HG02763 (cell line): Measurements from ENCODE around the gene SCLY.
"Not testable (repeated sequence)": the region's sequence is repeated elsewhere in the genome, so short reads cannot be mapped to it uniquely, and the experiment has no call there.

Experiments used
- ATAC-seq: cut with Tn5 transposase; IDR thresholded peaks from one replicate; pipeline ENCODE4 v1.9.1; 2021; ENCODE audit warnings: mild to moderate bottlenecking, moderate library complexity; ENCODE audit not compliant: unreplicated experiment

The SCLY gene

GRCh38 chr2:238039985-238040384 lies 20.8 kb upstream of the SCLY start:
- no peak for ATAC-seq

- no peak for ATAC-seq
These were observed 19.9 kb upstream of the SCLY start for GRCh38 chr2:238040918-238041317.

GRCh38 chr2:238042090-238042489 lies 18.7 kb upstream of the SCLY start:
- no peak for ATAC-seq

GRCh38 chr2:238042849-238043584 lies 17.8 kb upstream of the SCLY start:
- ATAC-seq, result no peak

- ATAC-seq, result no peak
These were observed 16.9 kb upstream of the SCLY start for GRCh38 chr2:238043851-238044250.

- no peak for ATAC-seq
These were observed 15.2 kb upstream of the SCLY start for GRCh38 chr2:238045575-238045974.

GRCh38 chr2:238046725-238047270 lies 14.0 kb upstream of the SCLY start:
- no peak for ATAC-seq

- ATAC-seq, result no peak
These were observed 7.5 kb upstream of the SCLY start for GRCh38 chr2:238053191-238053776.

GRCh38 chr2:238055841-238056240 lies 5.0 kb upstream of the SCLY start:
- no peak for ATAC-seq

GRCh38 chr2:238057696-238058575 lies 2.9 kb upstream of the SCLY start:
- ATAC-seq, result not testable (repeated sequence)

- ATAC-seq, result no peak
These were observed 1.3 kb upstream of the SCLY start for GRCh38 chr2:238059505-238059904.

GRCh38 chr2:238060096-238060541 lies 682 bp upstream of the SCLY start:
- no peak for ATAC-seq

- ATAC-seq, result no peak
These were observed 758 bp downstream of the SCLY start for GRCh38 chr2:238061315-238062202.

GRCh38 chr2:238063414-238064189 lies 2.8 kb downstream of the SCLY start:
- no peak for ATAC-seq

- ATAC-seq, result no peak
These were observed 3.6 kb downstream of the SCLY start for GRCh38 chr2:238064376-238064775.

GRCh38 chr2:238065071-238065846 lies 4.5 kb downstream of the SCLY start:
- no peak for ATAC-seq

- no peak for ATAC-seq
These were observed 5.4 kb downstream of the SCLY start for GRCh38 chr2:238066218-238066617.

GRCh38 chr2:238066718-238067117 lies 5.9 kb downstream of the SCLY start:
- not testable (repeated sequence) for ATAC-seq

- no peak for ATAC-seq
These were observed 7.1 kb downstream of the SCLY start for GRCh38 chr2:238067939-238068338.
